Right atrium auricular region (tissue), 2 donors: ENCODE data around the gene FHAD1. TPM values are rescaled to one million over a fixed set of nuclear protein-coding genes. Genes with fewer than 3 reads are reported as not detected.
"Not testable (repeated sequence)": the region's sequence is repeated elsewhere in the genome, so short reads cannot be mapped to it uniquely, and the experiment has no call there.

Source experiments
- DNase-seq: peaks from one replicate; pipeline ENCODE4 v3.0.0-alpha.2; 2019; ENCODE audit warnings: low spot score
- H3K27ac ChIP-seq, 2 donors: fragments of 200-600 bp; sonication (generic); 1 replicate in 1 of 2; 2 replicates in 1 of 2; pipeline ENCODE4 v1.5.1; 2016 to 2019
- H3K27me3 ChIP-seq, 2 donors: fragments of 200-600 bp; sonication (generic); one replicate each; pipeline versions ENCODE4 v1.5.1 to v1.6.0; 2017 to 2019
- H3K36me3 ChIP-seq: fragments of 200-600 bp; sonication (generic); one replicate; pipeline ENCODE4 v1.5.1; 2016
- H3K4me1 ChIP-seq, 2 donors: fragments of 200-600 bp; sonication (generic); one replicate each; pipeline versions ENCODE4 v1.5.1 to v1.6.0; 2017 to 2019
- H3K4me3 ChIP-seq, 2 donors: fragments of 200-600 bp; sonication (generic); 1 replicate in 1 of 2; 2 replicates in 1 of 2; pipeline ENCODE4 v1.5.1; 2017 to 2019; ENCODE audit warnings: mild to moderate bottlenecking in 1 of 2, moderate library complexity in 1 of 2
- H3K9me3 ChIP-seq, 2 donors: fragments of 200-600 bp; sonication (generic); one replicate each; pipeline ENCODE4 v1.5.1; 2019
- total RNA-seq, 2 donors: library from RNA; depleted of rRNA; stranded (reverse); fragments of >200 nt; gene quantifications; one replicate each; pipeline ENCODE4 v1.1.0, GENCODE V29; 2016
- TF ChIP-seq, protein P1 (sequence below), 2 donors: fragments of 200-600 bp; sonication (generic); IDR thresholded peaks; one replicate each; pipeline ENCODE4 v1.5.1; 2019; ENCODE audit warnings: antibody characterized with exemption in 2 of 2

FHAD1 gene
- total RNA-seq, 2 donors from 2014 or later = not detected

DNA sequence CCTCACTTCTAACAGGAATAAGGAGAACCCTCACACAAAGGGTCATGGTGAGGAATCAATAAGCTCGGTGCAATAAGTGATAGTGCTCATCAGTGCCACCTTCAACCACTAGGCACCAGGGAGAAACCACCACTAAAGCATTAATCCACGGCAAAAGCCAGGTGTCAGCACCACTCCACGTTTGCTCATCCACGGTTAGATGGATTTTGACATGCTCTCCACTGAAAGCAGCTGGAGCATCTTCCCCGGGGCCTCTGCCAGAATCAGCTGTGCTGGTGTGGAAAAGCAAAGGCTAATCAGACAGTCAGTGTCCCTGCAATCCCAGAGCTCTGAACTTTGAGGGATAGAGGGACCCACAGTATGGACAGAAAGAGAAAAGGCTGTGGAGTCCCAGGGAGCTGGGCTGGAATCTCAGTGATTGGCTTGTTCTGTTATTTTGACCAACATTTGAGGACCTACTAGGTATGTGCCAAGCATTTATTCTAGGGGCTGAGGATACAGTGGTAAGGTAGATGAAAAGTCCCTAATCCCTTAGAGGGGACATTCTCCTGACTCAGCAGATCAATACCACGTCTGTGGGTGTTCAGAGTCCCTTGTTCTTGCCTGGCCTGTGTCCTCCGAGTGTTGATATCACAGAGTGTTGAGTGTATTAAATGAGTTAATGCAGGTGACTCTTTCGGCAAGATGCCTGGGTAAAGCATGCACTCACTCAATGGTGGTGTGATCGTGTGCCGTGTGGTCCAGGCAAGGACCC is 41.3 kb downstream of the FHAD1 start:
- Histone ChIP-seq H3K9me3 (no peaks in the 10 kb centered on the region), H3K4me1 (peaks cover 0 to 5% of the 10 kb centered on the region in 2 donors), H3K36me3 (no peaks in the 10 kb centered on the region), H3K27me3 (no peaks in the 10 kb centered on the region), H3K27ac (no peak overlapping the region), H3K4me3 (no peak overlapping the region)
- TF ChIP-seq, protein P1, sequence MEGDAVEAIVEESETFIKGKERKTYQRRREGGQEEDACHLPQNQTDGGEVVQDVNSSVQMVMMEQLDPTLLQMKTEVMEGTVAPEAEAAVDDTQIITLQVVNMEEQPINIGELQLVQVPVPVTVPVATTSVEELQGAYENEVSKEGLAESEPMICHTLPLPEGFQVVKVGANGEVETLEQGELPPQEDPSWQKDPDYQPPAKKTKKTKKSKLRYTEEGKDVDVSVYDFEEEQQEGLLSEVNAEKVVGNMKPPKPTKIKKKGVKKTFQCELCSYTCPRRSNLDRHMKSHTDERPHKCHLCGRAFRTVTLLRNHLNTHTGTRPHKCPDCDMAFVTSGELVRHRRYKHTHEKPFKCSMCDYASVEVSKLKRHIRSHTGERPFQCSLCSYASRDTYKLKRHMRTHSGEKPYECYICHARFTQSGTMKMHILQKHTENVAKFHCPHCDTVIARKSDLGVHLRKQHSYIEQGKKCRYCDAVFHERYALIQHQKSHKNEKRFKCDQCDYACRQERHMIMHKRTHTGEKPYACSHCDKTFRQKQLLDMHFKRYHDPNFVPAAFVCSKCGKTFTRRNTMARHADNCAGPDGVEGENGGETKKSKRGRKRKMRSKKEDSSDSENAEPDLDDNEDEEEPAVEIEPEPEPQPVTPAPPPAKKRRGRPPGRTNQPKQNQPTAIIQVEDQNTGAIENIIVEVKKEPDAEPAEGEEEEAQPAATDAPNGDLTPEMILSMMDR (IDR thresholded peaks at IDR 0.05) = peak in 1 of 2 donors; percentile 33
- DNase-seq = no peak

DNA sequence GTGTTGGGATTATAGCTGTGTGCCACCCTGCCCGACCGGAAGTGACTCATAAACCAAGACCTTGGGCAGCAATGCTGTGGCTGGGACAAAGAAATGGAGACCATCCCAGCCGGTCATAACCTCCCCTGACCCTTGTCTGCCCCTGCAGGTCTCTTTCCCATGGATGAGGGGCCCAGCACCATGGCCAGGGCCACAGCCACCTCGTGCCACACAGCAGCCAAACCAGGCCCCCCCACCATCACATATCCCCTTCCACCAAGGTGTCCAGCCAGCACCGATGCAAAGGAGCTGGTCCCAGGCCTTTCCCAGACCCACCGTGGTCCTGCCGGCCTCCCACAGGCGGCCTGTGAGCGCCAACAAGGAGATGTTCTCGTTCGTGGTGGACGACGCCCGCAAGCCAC is 42.2 kb downstream of the FHAD1 start:
- TF ChIP-seq, protein P1 (IDR thresholded peaks at IDR 0.05) = no peak

DNA sequence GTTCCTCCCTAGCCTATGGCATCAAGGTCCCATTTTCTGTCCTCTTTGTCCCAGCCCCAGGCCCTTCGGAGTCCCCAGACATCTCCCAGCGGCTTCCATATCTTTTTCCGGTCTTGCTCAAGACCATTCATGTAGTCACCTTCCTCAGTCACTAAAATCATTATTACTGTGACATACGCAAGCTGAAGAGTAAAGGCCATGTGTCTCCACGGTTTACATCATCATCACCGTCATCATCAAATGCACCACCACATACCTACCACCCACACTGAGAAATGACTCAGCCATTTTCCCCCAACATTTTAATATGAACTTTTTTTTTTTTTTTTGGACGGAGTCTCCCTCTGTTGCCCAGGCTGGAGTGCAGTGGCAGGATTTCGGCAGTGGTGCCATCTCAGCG is 43.4 kb downstream of the FHAD1 start:
- no peaks in the 10 kb centered on the region for H3K4me1 ChIP-seq
- H3K27ac ChIP-seq = no peak overlapping the region
- no peaks in the 10 kb centered on the region for H3K9me3 ChIP-seq
- H3K27me3 ChIP-seq = no peaks in the 10 kb centered on the region
- H3K36me3 ChIP-seq = no peaks in the 10 kb centered on the region
- TF ChIP-seq, protein P1 (IDR thresholded peaks at IDR 0.05) = no peak
- no peak for DNase-seq
- no peak overlapping the region for H3K4me3 ChIP-seq

More for the DNA sequence above, 42.2 kb downstream of the FHAD1 start:
- Histone ChIP-seq H3K27me3 (no peaks in the 10 kb centered on the region), H3K4me3 (no peak overlapping the region), H3K27ac (no peak overlapping the region), H3K9me3 (no peaks in the 10 kb centered on the region), H3K4me1 (no peaks in the 10 kb centered on the region), H3K36me3 (no peaks in the 10 kb centered on the region)
- DNase-seq = no peak

DNA sequence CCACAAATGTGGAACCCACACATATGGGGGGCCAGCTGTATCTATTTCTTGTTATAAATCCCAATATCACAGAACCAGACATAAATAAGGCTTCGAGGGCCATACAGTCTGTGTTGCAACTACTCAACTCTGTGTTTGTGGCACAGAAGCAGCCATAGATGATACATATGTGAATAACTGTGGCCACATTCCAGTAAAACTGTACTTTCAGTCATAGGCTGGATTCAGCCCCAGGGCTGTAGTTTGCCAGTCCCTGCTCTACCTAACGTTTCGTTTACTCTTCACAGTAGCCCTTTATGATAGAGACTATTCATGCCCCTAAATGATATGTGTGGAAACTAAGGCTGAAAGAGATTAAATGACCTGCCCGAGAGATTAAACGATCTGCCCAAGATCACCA is 48.7 kb downstream of the FHAD1 start:
- Histone ChIP-seq H3K27ac (no peak overlapping the region), H3K27me3 (no peaks in the 10 kb centered on the region), H3K36me3 (no peaks in the 10 kb centered on the region), H3K4me3 (no peak overlapping the region), H3K4me1 (no peaks in the 10 kb centered on the region), H3K9me3 (no peaks in the 10 kb centered on the region)
- DNase-seq = no peak
- TF ChIP-seq, protein P1 (IDR thresholded peaks at IDR 0.05) = no peak

DNA sequence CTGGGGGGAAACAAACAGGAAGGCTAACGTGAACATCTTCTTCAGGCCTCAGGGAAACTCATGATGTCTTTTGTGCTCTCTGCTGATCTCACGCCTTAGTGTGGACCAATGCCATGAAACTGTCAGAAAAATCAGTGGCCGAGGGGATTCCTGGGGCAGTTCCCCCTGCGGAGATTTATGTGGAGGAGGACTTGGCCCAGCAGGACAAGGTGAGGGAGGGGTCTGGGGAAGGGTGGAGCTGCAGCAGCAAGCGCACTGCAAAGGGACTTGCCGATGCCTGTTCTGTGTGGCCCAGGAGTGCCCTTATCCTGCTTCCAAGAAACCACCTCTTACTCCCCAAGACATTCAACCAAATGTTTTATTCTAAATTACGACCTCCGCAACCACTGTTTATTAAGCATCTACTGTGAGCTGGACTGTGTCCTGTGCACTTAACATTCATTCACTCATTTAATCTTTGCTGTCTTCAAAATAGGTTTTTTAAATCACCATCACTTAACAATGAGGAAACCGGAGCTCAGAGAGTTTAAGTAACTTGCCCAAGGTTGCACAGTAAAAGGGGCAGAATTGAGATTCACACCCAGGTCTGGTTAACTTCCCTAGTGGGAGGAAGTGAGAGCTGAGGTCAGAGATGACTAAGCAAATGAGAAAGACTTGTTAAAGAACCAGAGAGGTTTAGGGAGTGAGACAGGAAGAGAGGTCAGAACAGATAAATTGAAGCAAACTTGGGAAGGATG is 49.7 kb downstream of the FHAD1 start:
- no peaks in the 10 kb centered on the region for H3K27me3 ChIP-seq
- H3K4me3 ChIP-seq = no peak overlapping the region
- no peak for DNase-seq
- H3K9me3 ChIP-seq = no peaks in the 10 kb centered on the region
- H3K4me1 ChIP-seq = no peaks in the 10 kb centered on the region
- no peak overlapping the region for H3K27ac ChIP-seq
- TF ChIP-seq, protein P1 (IDR thresholded peaks at IDR 0.05) = no peak
- no peaks in the 10 kb centered on the region for H3K36me3 ChIP-seq

DNA sequence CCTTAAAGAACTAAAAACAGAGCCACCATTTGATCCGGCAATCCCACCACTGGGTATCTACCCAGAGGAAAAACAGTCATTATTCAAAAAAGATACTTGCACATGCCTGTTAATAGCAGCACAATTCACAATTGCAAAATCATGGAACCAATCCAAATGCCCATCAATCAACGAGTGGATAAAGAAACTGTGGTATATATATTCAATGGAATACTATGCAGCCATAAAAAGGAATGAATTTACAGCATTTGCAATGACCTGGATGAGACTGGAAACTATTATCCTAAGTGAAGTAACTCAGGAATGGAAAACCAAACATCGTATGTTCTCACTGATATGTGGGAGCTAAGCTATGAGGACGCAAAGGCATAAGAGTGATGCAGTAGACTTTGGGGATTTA is 51.0 kb downstream of the FHAD1 start:
- not testable (repeated sequence) for H3K36me3 ChIP-seq, H3K4me3 ChIP-seq, DNase-seq

More for the DNA sequence above, 51.0 kb downstream of the FHAD1 start:
- H3K27me3 ChIP-seq, H3K27ac ChIP-seq, H3K9me3 ChIP-seq, H3K4me1 ChIP-seq: not testable (repeated sequence)
